ENCODE data around the gene BEGAIN.

BEGAIN gene

GRCh38 chr14:100567009-100567876 is 20.0 kb downstream of the BEGAIN start:
- no peak for DNase-seq

- no peak for DNase-seq
Observed at GRCh38 chr14:100566586-100566985, 20.6 kb downstream of the BEGAIN start.

- no peak for DNase-seq
Observed at GRCh38 chr14:100566119-100566518, 21.1 kb downstream of the BEGAIN start.

GRCh38 chr14:100565650-100566049 is 21.6 kb downstream of the BEGAIN start:
- no peak for DNase-seq

GRCh38 chr14:100564512-100564911 is 22.7 kb downstream of the BEGAIN start:
- no peak for DNase-seq

- no peak for DNase-seq
Observed at GRCh38 chr14:100562751-100563150, 24.5 kb downstream of the BEGAIN start.

GRCh38 chr14:100561005-100561404 is 26.2 kb downstream of the BEGAIN start:
- no peak for DNase-seq

GRCh38 chr14:100560471-100560870 is 26.7 kb downstream of the BEGAIN start:
- DNase-seq = no peak

- DNase-seq = no peak
Observed at GRCh38 chr14:100559455-100559854, 27.8 kb downstream of the BEGAIN start.

- DNase-seq = no peak
Observed at GRCh38 chr14:100558966-100559365, 28.3 kb downstream of the BEGAIN start.

GRCh38 chr14:100558226-100558625 is 29.0 kb downstream of the BEGAIN start:
- DNase-seq = no peak

GRCh38 chr14:100557658-100558057 is 29.6 kb downstream of the BEGAIN start:
- no peak for DNase-seq

- DNase-seq = no peak
Observed at GRCh38 chr14:100556936-100557505, 30.2 kb downstream of the BEGAIN start.

- DNase-seq = no peak
Observed at GRCh38 chr14:100556140-100556475, 31.1 kb downstream of the BEGAIN start.

GRCh38 chr14:100555436-100556139 is 31.6 kb downstream of the BEGAIN start:
- DNase-seq = no peak

- DNase-seq = no peak
Observed at GRCh38 chr14:100554696-100555320, 32.4 kb downstream of the BEGAIN start.

- DNase-seq = no peak
Observed at GRCh38 chr14:100554082-100554677, 33.0 kb downstream of the BEGAIN start.

- no peak for DNase-seq
Observed at GRCh38 chr14:100553471-100553870, 33.7 kb downstream of the BEGAIN start.

- DNase-seq = no peak
Observed at GRCh38 chr14:100552524-100553125, 34.6 kb downstream of the BEGAIN start.

- no peak for DNase-seq
Observed at GRCh38 chr14:100551056-100551455, 36.2 kb downstream of the BEGAIN start.

- DNase-seq = no peak
Observed at GRCh38 chr14:100549834-100550625, 37.2 kb downstream of the BEGAIN start.

GRCh38 chr14:100548939-100549338 is 38.3 kb downstream of the BEGAIN start:
- no peak for DNase-seq

All from NCI-H187 treated with DMSO at 0.1 percent for 48 hours (cell line).